AG08396 (cell line): ENCODE measurements around the gene STX5.
"Not testable (repeated sequence)": the region's sequence is repeated elsewhere in the genome, so short reads cannot be mapped to it uniquely, and the experiment has no call there.

Source experiments
- DNase-seq: peaks from one replicate; pipeline ENCODE4 v3.0.0; 2012; ENCODE audit warnings: low spot score, mixed read lengths

STX5 gene

DNA sequence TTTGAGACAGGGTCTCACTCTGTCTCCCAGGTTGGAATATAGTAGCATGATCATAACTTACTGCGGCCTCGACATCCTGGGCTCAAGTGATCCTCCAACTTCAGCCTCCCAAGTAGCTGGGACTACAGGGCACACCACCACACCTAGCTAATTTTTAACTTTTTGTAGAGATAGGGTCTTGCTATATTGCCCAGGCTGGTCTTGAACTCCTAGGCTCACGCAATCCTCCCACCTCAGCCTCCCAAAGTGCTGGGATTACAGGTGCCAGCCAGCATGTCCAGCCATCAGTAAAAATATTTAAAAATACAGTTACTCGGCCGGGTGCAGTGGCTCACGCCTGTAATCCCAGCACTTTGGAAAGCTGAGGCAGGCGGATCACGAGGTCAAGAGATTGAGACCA, 3.7 kb downstream of the STX5 start:
- not testable (repeated sequence) for DNase-seq

DNA sequence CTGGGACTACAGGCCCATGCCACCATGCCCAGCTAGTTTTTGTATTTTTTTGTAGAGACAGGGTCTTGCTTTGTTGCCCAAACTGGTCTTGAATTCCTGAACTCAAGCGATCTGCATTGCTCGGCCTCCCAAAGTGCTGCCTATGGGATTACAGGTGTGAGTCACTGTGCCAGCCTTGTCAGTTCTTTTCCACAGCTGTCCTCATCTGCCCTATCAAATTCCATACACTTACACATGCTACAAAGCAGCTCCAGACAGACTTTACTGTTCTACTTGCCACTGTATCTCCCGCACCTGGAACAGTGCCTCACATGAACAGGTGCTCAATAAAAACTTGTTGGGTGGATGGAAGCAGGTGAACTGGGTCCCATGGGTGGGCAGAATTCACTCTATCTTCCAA, 8.2 kb downstream of the STX5 start:
- no peak for DNase-seq

- DNase-seq, result no peak
These were observed 14.7 kb downstream of the STX5 start for GRCh38 chr11:62817129-62817528.

- DNase-seq, result no peak
These were observed 15.3 kb downstream of the STX5 start for GRCh38 chr11:62816557-62816956.

DNA sequence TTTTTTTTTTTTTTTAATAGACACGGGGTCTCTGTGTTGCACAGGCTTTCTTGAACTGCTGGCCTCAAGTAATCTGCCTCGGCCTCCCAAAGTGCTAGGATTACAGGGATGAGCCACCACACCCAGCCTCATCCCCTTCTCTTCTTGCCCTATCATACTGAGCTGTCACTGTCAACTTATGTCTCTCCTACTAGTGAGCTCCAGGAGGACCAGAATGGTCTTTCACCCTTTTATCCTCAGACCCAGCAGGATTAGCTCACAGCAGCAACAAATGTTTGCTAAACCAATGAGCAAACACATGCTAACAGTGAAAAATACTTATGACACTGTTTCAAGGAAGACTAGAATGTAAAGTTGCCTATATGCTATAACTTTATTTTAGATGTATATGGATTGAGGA, 20.2 kb downstream of the STX5 start:
- no peak for DNase-seq

DNA sequence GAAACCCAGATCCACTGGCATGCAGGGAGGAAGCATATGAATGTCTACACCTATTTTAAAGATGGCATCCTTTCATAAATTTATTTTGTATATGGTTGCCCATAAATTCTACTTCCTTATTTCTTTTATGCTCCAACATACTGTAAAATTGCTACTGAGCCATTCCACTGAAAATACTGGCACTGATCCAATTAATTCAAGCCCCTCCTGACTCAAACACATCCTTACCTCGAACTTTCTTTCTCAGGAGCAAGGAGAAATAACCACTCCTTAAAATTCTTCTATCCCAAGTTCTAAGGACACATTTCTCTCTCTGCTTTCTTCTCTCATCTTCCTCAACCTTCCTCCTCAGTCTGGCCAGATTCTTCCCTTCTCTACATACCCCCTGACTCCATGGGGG, 21.1 kb downstream of the STX5 start:
- no peak for DNase-seq

DNA sequence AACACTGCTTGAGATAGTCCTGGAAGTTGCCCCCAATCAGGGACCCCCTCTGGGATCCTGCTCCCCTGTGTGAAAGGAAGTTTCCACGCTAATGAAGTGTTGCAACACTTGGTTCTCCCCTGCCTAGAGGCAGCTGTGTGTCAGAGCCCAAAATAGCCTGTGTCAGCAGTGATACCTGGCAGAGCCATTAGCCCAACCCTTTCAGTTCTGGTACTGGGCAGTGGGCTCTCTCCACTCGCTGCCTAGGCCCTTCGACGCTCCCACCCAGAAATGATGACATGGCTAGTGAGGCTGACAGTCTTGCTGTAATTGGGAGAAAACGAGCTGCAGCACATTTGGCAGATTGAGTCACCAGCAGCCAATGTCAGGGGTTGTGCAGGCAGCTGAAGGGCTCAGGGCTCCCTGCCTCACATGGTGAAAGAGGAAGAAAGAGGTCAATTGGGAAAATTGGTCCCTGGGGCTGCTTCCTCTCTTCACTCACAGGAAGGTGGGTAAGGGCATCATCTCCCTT, 25.2 kb downstream of the STX5 start:
- peak; percentile 41 for DNase-seq

DNA sequence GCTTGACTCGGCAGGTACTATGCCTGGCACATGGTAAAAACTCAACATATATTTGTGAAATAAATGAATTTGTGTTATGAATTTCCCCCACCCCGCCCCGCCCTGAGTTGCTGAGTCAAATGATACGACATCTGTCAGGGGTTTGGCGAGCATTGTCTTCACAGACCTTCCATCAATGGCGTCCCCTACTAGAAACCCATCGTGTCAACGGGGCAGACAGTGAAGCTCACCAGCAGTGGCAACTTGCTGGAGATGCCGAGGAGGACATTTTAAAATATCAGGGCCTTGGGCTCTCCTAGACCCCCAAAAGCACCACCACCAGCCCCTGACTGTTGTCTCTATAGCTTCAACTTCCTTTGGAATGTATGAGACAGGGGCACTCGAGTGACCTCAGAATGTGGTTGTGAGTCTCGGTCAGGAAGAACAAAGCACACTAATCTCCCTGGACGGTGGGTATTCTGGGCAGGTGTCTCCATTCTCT, 25.9 kb downstream of the STX5 start:
- no peak for DNase-seq

DNA sequence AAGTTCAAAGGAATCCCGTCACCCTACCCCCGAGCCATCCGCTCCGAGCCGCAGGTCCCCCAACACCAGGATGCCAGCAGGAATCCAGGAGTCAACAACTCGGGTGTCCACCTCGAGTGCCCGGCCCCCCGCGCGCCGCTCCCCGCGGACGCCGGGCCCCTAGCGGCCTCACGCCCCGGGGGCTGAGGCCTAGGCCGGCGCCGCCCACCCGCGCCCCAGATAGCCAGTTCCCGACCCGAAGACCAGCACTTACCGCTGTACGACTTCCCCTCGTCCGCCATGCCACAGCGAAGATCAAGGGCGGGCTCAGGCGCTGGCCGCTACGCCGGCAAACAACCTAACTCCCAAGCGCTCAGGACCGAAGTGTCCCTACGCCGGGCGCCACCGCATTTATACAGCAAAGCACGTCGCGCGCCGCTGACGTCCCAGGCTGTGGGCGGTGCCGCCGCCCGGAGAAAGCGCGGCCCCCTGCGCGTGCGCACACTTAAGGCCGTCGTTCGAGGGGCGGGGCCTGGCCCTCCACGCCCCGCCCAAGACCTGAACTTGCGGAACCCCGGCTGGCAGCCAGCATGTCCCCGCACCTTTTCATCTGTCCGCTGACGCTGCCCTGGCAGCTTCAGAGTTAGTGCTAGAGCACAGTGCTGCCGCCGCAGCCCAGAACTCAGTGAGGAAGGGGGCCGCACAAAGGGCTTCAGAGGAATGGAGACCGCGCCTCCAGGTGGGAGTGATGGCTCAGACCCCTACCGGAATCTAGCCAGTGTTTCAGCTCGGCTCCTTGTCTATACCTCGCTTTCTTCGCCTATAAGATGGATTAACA, 26.6 kb downstream of the STX5 start, which contains the start of gene NXF1:
NXF1 (minus strand) TSS at position 365 of the 817 bp plus-strand sequence; CDS start at position 281, 84 bp downstream.
- DNase-seq, result peak; percentile 99

GRCh38 chr11:62804310-62805075, 27.4 kb downstream of the STX5 start:
- DNase-seq, result no peak

GRCh38 chr11:62801071-62801470, 30.8 kb downstream of the STX5 start:
- DNase-seq, result no peak

GRCh38 chr11:62799486-62799885, 32.4 kb downstream of the STX5 start:
- DNase-seq, result no peak

DNA sequence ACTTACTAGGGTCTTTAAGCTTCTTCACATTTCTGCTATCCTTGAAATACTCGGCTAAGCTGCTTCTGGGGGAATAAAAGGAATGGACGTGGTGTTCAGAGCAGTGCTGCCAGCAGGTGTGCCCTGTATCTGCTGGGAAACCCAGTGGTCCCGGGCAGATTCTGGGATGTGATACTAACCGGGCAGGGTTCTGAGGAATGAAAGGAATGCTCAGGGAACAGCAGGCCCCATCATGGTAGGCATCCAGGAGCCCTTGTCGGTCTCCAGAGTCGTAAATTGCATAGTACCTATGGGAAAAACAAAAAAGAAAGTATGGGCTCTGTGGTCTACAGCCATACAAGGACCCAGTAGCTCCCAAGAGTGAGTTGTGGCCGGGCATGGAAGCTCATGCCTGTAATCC, 35.6 kb downstream of the STX5 start:
- no peak for DNase-seq

GRCh38 chr11:62794201-62794775, 37.6 kb downstream of the STX5 start:
- DNase-seq, result no peak

- no peak for DNase-seq
These were observed 39.7 kb downstream of the STX5 start for GRCh38 chr11:62792202-62792575.

GRCh38 chr11:62791501-62792201, 40.2 kb downstream of the STX5 start, which contains the start of gene TMEM223:
TSS of gene TMEM223 (minus strand) at chr11:62792006. CDS start at chr11:62791994, 12 bp downstream.
- peak; percentile 92 for DNase-seq

DNA sequence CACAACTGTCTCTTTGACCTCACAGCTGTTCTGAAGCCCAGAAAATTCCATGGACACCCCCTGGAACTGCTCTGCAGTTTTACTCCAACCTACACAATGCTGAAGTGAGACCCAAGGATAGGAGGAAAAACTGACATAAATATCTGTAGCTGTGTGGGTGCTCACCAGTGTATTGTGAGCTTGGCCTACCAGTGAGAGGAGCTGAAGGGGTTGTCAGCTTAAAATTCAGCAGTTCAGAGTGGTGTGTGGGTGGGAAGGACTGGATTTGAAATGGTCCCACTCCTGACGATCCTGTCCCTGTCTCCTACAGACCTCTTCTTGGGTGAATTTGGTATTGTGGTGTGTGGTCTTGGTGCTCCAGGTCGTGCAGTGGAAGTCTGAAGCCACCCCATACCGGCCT, 42.3 kb downstream of the STX5 start:
- DNase-seq, result no peak

DNA sequence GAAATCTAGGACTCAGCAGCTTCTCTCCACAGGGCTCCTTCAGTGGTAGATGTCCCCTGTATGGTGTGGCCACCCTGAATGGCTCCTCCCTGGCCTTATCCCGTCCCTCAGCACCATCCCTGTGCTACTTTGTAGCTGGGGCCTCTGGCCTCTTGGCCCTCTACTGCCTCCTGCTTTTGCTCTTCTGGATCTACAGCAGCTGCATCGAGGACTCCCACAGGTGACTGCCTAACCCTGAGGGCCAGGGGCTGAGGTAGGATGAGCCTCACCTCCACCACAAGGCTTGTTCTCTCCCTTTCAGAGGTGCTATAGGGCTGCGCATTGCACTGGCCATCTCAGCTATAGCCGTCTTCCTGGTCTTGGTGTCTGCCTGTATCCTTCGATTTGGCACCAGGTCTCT, 42.9 kb downstream of the STX5 start:
- no peak for DNase-seq

DNA sequence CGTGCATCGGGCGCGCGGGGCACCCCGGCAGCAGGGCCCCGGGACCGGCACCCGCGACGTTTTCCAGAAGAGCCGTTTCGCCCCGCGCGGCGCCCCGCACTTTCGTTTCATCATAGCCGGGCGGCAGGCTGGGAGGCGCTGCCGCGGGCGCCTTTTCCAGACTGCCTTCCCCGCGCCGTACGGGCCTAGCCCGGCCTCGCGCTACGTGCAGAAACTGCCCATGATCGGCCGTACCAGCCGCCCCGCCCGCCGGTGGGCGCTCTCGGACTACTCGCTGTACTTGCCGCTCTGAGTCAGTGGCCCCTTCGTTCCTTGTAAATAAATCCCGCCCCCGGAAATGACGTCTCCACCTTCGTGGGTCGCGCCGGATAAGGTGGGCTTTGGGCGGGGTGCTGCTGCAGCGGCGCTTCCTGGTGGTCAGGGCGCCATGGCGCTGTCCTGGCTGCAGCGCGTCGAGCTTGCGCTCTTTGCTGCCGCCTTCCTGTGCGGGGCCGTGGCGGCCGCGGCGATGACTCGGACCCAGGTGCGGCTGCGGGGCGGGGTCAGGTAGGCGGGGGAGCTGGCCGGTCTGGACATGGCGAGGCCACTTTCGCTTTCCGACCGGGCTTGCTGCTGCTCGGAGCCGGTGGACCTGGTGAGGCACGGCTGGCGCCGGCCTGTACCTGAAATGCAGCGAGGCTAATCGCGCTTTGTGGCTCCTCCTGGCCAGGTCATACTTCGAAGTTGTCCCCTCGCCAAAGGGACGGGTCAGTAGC, 44.7 kb downstream of the STX5 start, which contains the start of gene TMEM179B:
TMEM179B (plus strand) TSS at position 398 of the 755 bp plus-strand sequence; CDS start at position 428, 30 bp downstream.
- peak; percentile 96 for DNase-seq

- peak; percentile 92 for DNase-seq
These were observed 45.4 kb downstream of the STX5 start for GRCh38 chr11:62786318-62787004.
